Right lobe of liver (tissue), 4 donors: ENCODE results near the gene FBXW10B.
"Not testable (repeated sequence)": the region's sequence is repeated elsewhere in the genome, so short reads cannot be mapped to it uniquely, and the experiment has no call there.

Experiments
- POLR2A ChIP-seq: fragments of 450-650 bp; IDR thresholded peaks from one replicate; pipeline ENCODE4 v1.6.1; 2017; ENCODE audit warnings: antibody characterized with exemption, mild to moderate bottlenecking
- TF ChIP-seq, protein P1 (sequence below), 4 donors: fragments of 200-600 bp in 3 of 4; fragments of 450-650 bp in 1 of 4; IDR thresholded peaks; one replicate each; pipeline versions ENCODE4 v1.5.1 to v1.8.0; 2016 to 2022; ENCODE audit warnings: antibody characterized with exemption in 4 of 4, mild to moderate bottlenecking in 2 of 4
- donor health status: DM: no; HTN: no; CAD: no.
- donor health status: DM: no; HTN: no; CAD: no.
- donor health status: DM: no; HTN: yes; CAD: no.

GRCh38 chr17:15622124-15622523 is 2.6 kb upstream of the FBXW10B start:
- TF ChIP-seq, protein P1, sequence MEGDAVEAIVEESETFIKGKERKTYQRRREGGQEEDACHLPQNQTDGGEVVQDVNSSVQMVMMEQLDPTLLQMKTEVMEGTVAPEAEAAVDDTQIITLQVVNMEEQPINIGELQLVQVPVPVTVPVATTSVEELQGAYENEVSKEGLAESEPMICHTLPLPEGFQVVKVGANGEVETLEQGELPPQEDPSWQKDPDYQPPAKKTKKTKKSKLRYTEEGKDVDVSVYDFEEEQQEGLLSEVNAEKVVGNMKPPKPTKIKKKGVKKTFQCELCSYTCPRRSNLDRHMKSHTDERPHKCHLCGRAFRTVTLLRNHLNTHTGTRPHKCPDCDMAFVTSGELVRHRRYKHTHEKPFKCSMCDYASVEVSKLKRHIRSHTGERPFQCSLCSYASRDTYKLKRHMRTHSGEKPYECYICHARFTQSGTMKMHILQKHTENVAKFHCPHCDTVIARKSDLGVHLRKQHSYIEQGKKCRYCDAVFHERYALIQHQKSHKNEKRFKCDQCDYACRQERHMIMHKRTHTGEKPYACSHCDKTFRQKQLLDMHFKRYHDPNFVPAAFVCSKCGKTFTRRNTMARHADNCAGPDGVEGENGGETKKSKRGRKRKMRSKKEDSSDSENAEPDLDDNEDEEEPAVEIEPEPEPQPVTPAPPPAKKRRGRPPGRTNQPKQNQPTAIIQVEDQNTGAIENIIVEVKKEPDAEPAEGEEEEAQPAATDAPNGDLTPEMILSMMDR (IDR thresholded peaks at IDR 0.05), result not testable (repeated sequence)
- not testable (repeated sequence) for TF ChIP-seq POLR2A
